Right atrium auricular region (tissue), 2 donors: Measurements from ENCODE around the gene TCF7L2. TPM values are rescaled to one million over a fixed set of nuclear protein-coding genes. Genes with fewer than 3 reads are reported as not detected.

Source experiments
- DNase-seq: peaks from one replicate; pipeline ENCODE4 v3.0.0-alpha.2; 2019; ENCODE audit warnings: low spot score
- H3K27ac ChIP-seq, 2 donors: fragments of 200-600 bp; sonication (generic); 1 replicate in 1 of 2; 2 replicates in 1 of 2; pipeline ENCODE4 v1.5.1; 2016 to 2019
- H3K27me3 ChIP-seq, 2 donors: fragments of 200-600 bp; sonication (generic); one replicate each; pipeline versions ENCODE4 v1.5.1 to v1.6.0; 2017 to 2019
- H3K36me3 ChIP-seq: fragments of 200-600 bp; sonication (generic); one replicate; pipeline ENCODE4 v1.5.1; 2016
- H3K4me1 ChIP-seq, 2 donors: fragments of 200-600 bp; sonication (generic); one replicate each; pipeline versions ENCODE4 v1.5.1 to v1.6.0; 2017 to 2019
- H3K4me3 ChIP-seq, 2 donors: fragments of 200-600 bp; sonication (generic); 1 replicate in 1 of 2; 2 replicates in 1 of 2; pipeline ENCODE4 v1.5.1; 2017 to 2019; ENCODE audit warnings: mild to moderate bottlenecking in 1 of 2, moderate library complexity in 1 of 2
- H3K9me3 ChIP-seq, 2 donors: fragments of 200-600 bp; sonication (generic); one replicate each; pipeline ENCODE4 v1.5.1; 2019
- total RNA-seq, 2 donors: library from RNA; depleted of rRNA; stranded (reverse); fragments of >200 nt; gene quantifications; one replicate each; pipeline ENCODE4 v1.1.0, GENCODE V29; 2016
- TF ChIP-seq, protein P1 (sequence below), 2 donors: fragments of 200-600 bp; sonication (generic); IDR thresholded peaks; one replicate each; pipeline ENCODE4 v1.5.1; 2019; ENCODE audit warnings: antibody characterized with exemption in 2 of 2

The TCF7L2 gene
- total RNA-seq, 2 donors from 2014 or later, result 8.5 to 11.3 TPM

DNA sequence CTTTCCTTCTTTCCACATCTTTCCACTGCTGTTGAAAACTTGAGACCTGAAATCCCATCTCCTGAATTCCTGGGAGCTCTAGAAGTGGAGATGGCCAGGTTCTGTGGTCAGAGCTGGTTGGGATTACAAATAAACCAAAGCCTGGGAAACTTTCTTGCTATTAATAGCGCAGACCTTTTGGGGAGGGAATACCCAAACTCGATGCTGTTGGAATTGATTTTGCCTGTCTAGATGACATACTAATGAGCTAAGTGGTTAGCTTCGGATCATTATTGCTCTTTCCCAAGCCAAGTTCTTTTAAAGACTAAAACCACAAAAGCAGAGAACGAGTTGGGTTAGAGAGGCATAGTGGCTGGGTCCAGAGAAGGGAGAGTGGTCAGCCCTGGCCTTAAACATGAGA, 76.6 kb downstream of the TCF7L2 start:
- Histone ChIP-seq H3K27me3 (no peaks in the 10 kb centered on the region), H3K36me3 (no peaks in the 10 kb centered on the region), H3K4me1 (peaks cover 0 to 37% of the 10 kb centered on the region in 2 donors), H3K27ac (peak overlapping the region in 1 of 2 donors; percentile 42), H3K4me3 (no peak overlapping the region), H3K9me3 (no peaks in the 10 kb centered on the region)
- TF ChIP-seq, protein P1, sequence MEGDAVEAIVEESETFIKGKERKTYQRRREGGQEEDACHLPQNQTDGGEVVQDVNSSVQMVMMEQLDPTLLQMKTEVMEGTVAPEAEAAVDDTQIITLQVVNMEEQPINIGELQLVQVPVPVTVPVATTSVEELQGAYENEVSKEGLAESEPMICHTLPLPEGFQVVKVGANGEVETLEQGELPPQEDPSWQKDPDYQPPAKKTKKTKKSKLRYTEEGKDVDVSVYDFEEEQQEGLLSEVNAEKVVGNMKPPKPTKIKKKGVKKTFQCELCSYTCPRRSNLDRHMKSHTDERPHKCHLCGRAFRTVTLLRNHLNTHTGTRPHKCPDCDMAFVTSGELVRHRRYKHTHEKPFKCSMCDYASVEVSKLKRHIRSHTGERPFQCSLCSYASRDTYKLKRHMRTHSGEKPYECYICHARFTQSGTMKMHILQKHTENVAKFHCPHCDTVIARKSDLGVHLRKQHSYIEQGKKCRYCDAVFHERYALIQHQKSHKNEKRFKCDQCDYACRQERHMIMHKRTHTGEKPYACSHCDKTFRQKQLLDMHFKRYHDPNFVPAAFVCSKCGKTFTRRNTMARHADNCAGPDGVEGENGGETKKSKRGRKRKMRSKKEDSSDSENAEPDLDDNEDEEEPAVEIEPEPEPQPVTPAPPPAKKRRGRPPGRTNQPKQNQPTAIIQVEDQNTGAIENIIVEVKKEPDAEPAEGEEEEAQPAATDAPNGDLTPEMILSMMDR (IDR thresholded peaks at IDR 0.05), result no peak
- no peak for DNase-seq

DNA sequence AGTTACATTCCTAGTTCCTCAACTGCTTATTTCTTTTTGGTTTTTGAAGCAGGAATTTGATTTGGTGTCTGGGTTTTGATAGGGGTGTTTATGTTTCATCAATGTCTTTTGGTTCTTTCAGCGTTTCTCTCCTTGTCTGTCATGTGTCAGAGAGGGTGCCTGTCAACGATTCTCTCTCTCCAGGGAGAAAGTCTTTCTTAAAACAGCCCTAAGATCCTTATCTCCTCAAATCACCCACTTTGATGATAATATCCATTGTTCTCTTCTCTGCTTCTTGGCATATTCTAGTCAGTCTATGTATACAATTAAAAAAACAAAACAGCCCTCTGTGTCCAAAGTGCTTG, 77.2 kb downstream of the TCF7L2 start:
- Histone ChIP-seq H3K4me3 (no peak overlapping the region), H3K4me1 (peaks cover 0 to 32% of the 10 kb centered on the region in 2 donors), H3K9me3 (no peaks in the 10 kb centered on the region), H3K27me3 (no peaks in the 10 kb centered on the region), H3K36me3 (no peaks in the 10 kb centered on the region), H3K27ac (peak overlapping the region; percentile 38 to 45)
- TF ChIP-seq, protein P1 (IDR thresholded peaks at IDR 0.05), result no peak
- DNase-seq, result no peak

DNA sequence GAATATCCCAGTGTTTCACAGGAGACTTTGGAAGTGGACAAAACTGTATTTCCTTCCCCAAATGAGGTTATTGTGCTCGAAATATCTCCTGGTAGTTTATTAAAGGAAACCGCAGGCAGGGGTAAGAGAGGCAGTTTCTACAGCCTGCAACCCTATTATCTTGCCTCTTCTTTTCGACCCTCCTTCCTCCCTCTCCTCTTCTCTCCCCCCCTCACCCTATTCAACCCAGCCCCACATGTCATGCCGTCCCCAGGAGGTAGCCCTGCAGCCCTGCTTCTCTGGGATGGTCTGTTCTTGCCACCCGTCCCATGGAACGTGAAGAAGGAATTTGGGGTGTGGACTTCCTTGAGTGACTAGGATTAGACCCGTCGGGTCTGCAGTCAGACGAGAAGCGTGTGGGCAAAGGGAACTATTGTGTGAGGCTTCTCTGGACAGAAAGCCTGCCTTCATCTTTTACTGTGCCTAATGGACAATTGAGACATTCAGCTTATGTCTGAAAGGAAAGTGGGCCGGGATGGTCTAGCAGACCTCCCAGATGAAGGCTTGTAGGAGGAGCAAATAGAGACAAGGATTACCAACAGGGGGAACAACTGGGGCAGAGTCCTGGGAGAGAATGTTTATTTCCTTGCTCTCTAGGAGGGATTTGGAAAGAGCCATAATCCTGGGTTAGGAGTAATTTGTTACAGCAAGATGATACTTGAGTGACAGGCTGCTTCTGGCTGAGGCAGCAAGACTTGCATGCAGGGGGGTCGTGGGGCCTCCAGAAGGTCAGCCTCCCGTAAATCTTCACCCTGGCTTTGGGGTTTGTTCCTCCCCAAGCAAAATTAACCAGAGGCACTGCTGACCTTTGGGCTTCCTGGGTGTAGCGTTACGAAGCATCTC, 77.8 kb downstream of the TCF7L2 start:
- Histone ChIP-seq H3K27me3 (no peaks in the 10 kb centered on the region), H3K9me3 (no peaks in the 10 kb centered on the region), H3K27ac (peak overlapping the region; percentile 38 to 45), H3K36me3 (no peaks in the 10 kb centered on the region), H3K4me3 (peak overlapping the region in 1 of 2 donors; percentile 2), H3K4me1 (peaks cover 0 to 30% of the 10 kb centered on the region in 2 donors)
- no peak for DNase-seq
- TF ChIP-seq, protein P1 (IDR thresholded peaks at IDR 0.05), result no peak

DNA sequence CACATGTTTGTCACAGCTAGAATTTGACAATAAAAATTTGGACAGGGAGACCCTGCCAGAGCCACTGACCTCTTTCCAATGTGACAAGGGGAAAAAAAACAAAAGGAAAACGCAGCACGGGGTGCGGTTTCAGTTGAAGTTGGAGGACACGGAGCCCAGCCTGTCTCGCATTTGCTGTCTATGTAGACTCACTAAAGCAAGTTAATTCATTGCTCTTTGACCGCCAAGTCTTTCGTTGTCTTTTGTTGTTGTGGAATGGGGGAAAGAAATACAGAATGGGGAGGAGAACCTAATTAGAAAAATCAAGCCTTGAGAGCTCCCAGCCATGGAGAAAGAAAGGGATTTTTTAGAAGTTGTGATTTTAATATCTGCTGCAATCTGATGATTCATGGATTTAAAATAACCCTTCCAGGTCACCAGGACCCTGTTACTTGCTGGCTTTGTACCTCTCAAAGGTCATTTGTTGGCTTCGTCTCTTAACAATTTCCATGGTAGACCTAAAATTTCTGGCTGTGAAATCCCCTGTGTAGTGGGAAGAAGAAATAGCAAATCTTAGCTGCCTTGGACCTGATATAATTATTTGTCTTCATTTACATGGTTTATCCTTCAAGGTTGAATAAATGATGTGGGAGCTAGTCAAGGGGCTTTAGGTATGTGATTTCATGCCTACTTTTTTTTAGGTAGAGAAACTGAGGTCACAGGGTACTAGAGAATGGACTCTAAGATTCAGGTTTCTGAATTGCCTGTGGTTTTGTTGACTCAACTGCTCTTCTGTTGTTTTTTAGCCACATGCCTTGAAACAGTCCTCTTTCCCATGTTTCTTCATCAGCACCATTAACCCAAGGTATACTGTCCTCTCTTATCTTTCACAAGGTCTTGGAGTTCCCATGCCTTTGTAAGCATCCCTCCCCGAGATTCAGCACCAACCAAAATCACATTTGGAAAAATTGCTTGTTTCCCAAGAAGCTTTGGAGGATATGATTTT, 78.7 kb downstream of the TCF7L2 start:
- H3K36me3 ChIP-seq, result no peaks in the 10 kb centered on the region
- H3K27me3 ChIP-seq, result no peaks in the 10 kb centered on the region
- H3K4me3 ChIP-seq, result no peak overlapping the region
- H3K27ac ChIP-seq, result peak overlapping the region in 1 of 2 donors; percentile 31
- no peak for DNase-seq
- peaks cover 0 to 30% of the 10 kb centered on the region in 2 donors for H3K4me1 ChIP-seq
- no peaks in the 10 kb centered on the region for H3K9me3 ChIP-seq
- TF ChIP-seq, protein P1 (IDR thresholded peaks at IDR 0.05), result no peak

DNA sequence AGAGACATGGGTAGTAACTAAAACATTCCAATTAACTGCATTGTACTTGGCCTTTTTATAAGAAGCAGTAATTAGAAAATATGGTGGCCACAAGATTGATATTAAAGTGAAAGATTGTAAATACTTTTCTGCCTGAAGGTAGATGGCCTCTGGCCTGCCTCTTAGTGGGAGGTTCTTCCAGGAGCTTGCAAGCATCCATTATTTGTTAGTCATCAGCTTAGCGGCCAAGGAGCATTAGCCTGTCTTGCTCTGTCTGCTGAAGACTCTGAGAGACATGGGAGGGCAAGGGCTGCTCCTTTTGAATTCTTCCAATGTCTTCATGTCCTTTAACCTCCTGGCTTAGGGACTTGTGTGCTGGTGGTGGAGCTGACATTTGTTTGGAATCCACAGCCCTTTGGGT, 80.4 kb downstream of the TCF7L2 start:
- DNase-seq, result no peak
- Histone ChIP-seq H3K4me1 (peaks cover 0 to 30% of the 10 kb centered on the region in 2 donors), H3K27ac (no peak overlapping the region), H3K4me3 (no peak overlapping the region), H3K36me3 (no peaks in the 10 kb centered on the region), H3K9me3 (no peaks in the 10 kb centered on the region), H3K27me3 (no peaks in the 10 kb centered on the region)
- TF ChIP-seq, protein P1 (IDR thresholded peaks at IDR 0.05), result no peak
